HepG2 (cell line): ENCODE measurements around the gene ZNF771. TPM values are rescaled to one million over a fixed set of nuclear protein-coding genes. Genes with fewer than 3 reads are reported as not detected.

Experiments
- DNMT3B ChIP-seq: conservative IDR thresholded peaks from 2 replicates; pipeline ENCODE4 v1.6.1; 2016; ENCODE audit warnings: missing biosample characterization, control low read depth
- FOXK1 ChIP-seq: sonication (generic); formaldehyde crosslinking; IDR thresholded peaks from 2 replicates; pipeline ENCODE4 v1.4.0; 2020; ENCODE audit warnings: low read depth, missing genetic modification reagents, borderline replicate concordance
- HNF4G ChIP-seq, 2 experiments: sonication (generic) in 1 of 2; formaldehyde crosslinking in 1 of 2; IDR thresholded peaks; 2 replicates each; pipeline versions ENCODE4 v1.4.0 to v1.6.1; 2011 to 2020; ENCODE audit warnings: borderline replicate concordance in 2 of 2, low read depth in 2 of 2, mild to moderate bottlenecking in 2 of 2, low read length in 1 of 2, missing genetic modification reagents in 1 of 2, moderate library complexity in 1 of 2
- HNRNPK ChIP-seq: fragments of 200-400 bp; formaldehyde crosslinking; IDR thresholded peaks from 2 replicates; pipeline ENCODE4 v1.6.1; 2018; ENCODE audit warnings: low read length, low read depth, moderate library complexity, mild to moderate bottlenecking; ENCODE audit not compliant: poor library complexity, severe bottlenecking
- NCOA2 ChIP-seq: sonication (generic); formaldehyde crosslinking; IDR thresholded peaks from 2 replicates; pipeline ENCODE4 v1.8.0; 2022; ENCODE audit warnings: inconsistent platforms
- PITX1 ChIP-seq: sonication (generic); formaldehyde crosslinking; IDR thresholded peaks from 2 replicates; pipeline ENCODE4 v1.5.1; 2020; ENCODE audit warnings: mild to moderate bottlenecking, missing genetic modification reagents
- RFXAP ChIP-seq: sonication (generic); formaldehyde crosslinking; IDR thresholded peaks from 2 replicates; pipeline ENCODE4 v1.4.0; 2020; ENCODE audit warnings: missing genetic modification reagents, borderline replicate concordance
- SP1 ChIP-seq, 2 experiments: fragments of 450-650 bp in 1 of 2; sonication (generic) in 1 of 2; formaldehyde crosslinking in 1 of 2; IDR thresholded peaks; 2 replicates each; pipeline versions ENCODE4 v1.4.0 to v1.6.1; 2016 to 2020; ENCODE audit warnings: missing genetic modification reagents in 1 of 2
- TCF12 ChIP-seq, 2 experiments: fragments of 450-650 bp in 1 of 2; sonication (generic) in 1 of 2; formaldehyde crosslinking in 1 of 2; IDR thresholded peaks; 2 replicates each; pipeline versions ENCODE4 v1.6.1 to v1.8.0; 2017 to 2022; ENCODE audit warnings: antibody characterized with exemption in 1 of 2, mild to moderate bottlenecking in 1 of 2, missing genetic modification reagents in 1 of 2, moderate library complexity in 1 of 2
- THAP11 ChIP-seq: IDR thresholded peaks from 2 replicates; pipeline ENCODE4 v1.6.1; 2016; ENCODE audit warnings: missing biosample characterization, missing genetic modification reagents
- ZMYM3 ChIP-seq: sonication (generic); formaldehyde crosslinking; IDR thresholded peaks from 2 replicates; pipeline ENCODE4 v1.5.1; 2020; ENCODE audit warnings: mild to moderate bottlenecking, missing genetic modification reagents
- ZMYM4 ChIP-seq: sonication (generic); formaldehyde crosslinking; IDR thresholded peaks from 2 replicates; pipeline ENCODE4 v1.8.1; 2023; ENCODE audit warnings: mild to moderate bottlenecking, missing genetic modification reagents
- ZNF281 ChIP-seq: sonication (generic); formaldehyde crosslinking; IDR thresholded peaks from 2 replicates; pipeline ENCODE4 v1.4.0; 2020; ENCODE audit warnings: missing genetic modification reagents, borderline replicate concordance
- ZNF30 ChIP-seq: sonication (generic); formaldehyde crosslinking; IDR thresholded peaks from 2 replicates; pipeline ENCODE4 v1.5.0; 2020; ENCODE audit warnings: mild to moderate bottlenecking, missing genetic modification reagents
- ZNF589 ChIP-seq: sonication (generic); formaldehyde crosslinking; conservative IDR thresholded peaks from 2 replicates; pipeline ENCODE4 v1.8.0; 2022; ENCODE audit warnings: mild to moderate bottlenecking, moderate library complexity, missing genetic modification reagents
- ZNF598 ChIP-seq: sonication (generic); formaldehyde crosslinking; IDR thresholded peaks from 2 replicates; pipeline ENCODE4 v1.5.1; 2020; ENCODE audit warnings: mild to moderate bottlenecking, missing genetic modification reagents, borderline replicate concordance
- ZNF614 ChIP-seq: IDR thresholded peaks from 2 replicates; pipeline ENCODE4 v1.6.1; 2018; ENCODE audit warnings: missing biosample characterization, missing genetic modification reagents, inconsistent platforms, borderline replicate concordance
- ZNF644 ChIP-seq: IDR thresholded peaks from 2 replicates; pipeline ENCODE4 v1.6.1; 2016; ENCODE audit warnings: low read depth
- ZNF747 ChIP-seq: sonication (generic); formaldehyde crosslinking; IDR thresholded peaks from 2 replicates; pipeline ENCODE4 v1.8.1; 2023; ENCODE audit warnings: missing genetic modification reagents, mild to moderate bottlenecking, borderline replicate concordance
- ZSCAN31 ChIP-seq: sonication (generic); formaldehyde crosslinking; IDR thresholded peaks from 2 replicates; pipeline ENCODE4 v1.5.0; 2020; ENCODE audit warnings: low read depth, mild to moderate bottlenecking, missing genetic modification reagents
- polyA plus RNA-seq, 8 experiments: library from polyadenylated mRNA; depleted of rRNA in 3 of 8; stranded (reverse) in 7 of 8; unstranded in 1 of 8; fragments of >200 nt; fragmentation: Illumina TruSeq in 4 of 8; extraction: Trizol in 4 of 8; gene quantifications; 2 replicates each; pipeline versions ENCODE4 v1.2.1 to v1.2.3, GENCODE V29; 2011 to 2016; ENCODE audit warnings: low read depth in 4 of 8, missing spikeins in 1 of 8, mixed read lengths in 1 of 8; ENCODE audit not compliant: insufficient read depth in 1 of 8
- total RNA-seq, 5 experiments: library from RNA; depleted of rRNA; stranded (reverse); fragments of >200 nt; fragmentation: Illumina TruSeq; extraction: Trizol; gene quantifications; 2 replicates each; pipeline ENCODE4 v1.2.3, GENCODE V29; 2016; ENCODE audit warnings: low read depth in 1 of 5
- TF ChIP-seq, protein P1 (sequence below): sonication (generic); formaldehyde crosslinking; IDR thresholded peaks from 2 replicates; pipeline ENCODE4 v1.4.0; 2020; ENCODE audit warnings: mild to moderate bottlenecking, missing genetic modification reagents
- TF ChIP-seq, protein P2 (sequence below): sonication (generic); formaldehyde crosslinking; IDR thresholded peaks from 2 replicates; pipeline ENCODE4 v1.8.1; 2023; ENCODE audit warnings: missing genetic modification reagents, inconsistent platforms, borderline replicate concordance

The ZNF771 gene
- total and polyA plus RNA-seq, 2 of the 13 experiments (the other 11 are each of a cell fraction or from before 2014, with no cell fraction given): 5.0 to 11.8 TPM

DNA sequence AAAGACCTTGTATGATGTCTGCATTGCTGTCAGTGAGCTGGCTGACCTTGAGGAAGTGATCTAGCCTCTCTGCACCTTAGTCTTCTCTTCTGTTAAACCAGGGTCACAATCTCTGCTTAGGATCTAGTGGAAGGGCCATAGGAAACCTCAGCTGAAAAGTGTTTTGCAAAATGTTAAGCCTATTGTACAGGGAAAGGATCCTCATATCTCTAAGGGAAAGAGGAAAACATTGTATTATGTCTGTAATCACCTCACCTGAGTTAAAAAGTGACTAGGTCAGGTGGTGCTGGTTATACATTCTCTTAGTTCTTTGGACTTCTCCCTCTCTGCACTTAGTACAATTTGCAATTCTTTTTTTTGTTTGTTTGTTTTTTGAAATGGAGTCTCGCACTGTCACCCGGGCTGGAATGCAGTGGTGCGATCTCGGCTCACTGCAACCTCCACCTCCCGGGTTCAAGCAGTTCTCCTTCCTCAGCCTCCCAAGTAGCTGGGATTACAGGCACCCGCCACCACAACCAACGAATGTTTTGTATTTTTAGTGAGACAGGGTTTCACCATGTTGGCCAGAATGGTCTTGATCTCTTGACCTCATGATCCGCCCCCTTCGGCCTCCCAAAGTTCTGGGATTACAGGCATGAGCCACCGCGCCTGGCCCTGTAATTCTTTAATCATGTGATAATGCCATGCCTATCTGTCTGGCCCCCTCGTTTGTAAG lies 40.3 kb downstream of the ZNF771 start (continued):
- TF ChIP-seq, protein P1, sequence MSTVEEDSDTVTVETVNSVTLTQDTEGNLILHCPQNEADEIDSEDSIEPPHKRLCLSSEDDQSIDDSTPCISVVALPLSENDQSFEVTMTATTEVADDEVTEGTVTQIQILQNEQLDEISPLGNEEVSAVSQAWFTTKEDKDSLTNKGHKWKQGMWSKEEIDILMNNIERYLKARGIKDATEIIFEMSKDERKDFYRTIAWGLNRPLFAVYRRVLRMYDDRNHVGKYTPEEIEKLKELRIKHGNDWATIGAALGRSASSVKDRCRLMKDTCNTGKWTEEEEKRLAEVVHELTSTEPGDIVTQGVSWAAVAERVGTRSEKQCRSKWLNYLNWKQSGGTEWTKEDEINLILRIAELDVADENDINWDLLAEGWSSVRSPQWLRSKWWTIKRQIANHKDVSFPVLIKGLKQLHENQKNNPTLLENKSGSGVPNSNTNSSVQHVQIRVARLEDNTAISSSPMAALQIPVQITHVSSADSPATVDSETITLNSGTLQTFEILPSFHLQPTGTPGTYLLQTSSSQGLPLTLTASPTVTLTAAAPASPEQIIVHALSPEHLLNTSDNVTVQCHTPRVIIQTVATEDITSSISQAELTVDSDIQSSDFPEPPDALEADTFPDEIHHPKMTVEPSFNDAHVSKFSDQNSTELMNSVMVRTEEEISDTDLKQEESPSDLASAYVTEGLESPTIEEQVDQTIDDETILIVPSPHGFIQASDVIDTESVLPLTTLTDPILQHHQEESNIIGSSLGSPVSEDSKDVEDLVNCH: no peak
- TF ChIP-seq ZMYM3: peak; percentile 100
- peak; percentile 53; the same call in 1 of the 2 replicates for TF ChIP-seq ZMYM4 (CRISPR knock-in tag)
- TF ChIP-seq PITX1 (CRISPR knock-in tag): peak; percentile 92
- TF ChIP-seq ZNF644 (CRISPR knock-in tag): peak; percentile 11; the same call in 1 of the 2 replicates
- TF ChIP-seq, protein P2, sequence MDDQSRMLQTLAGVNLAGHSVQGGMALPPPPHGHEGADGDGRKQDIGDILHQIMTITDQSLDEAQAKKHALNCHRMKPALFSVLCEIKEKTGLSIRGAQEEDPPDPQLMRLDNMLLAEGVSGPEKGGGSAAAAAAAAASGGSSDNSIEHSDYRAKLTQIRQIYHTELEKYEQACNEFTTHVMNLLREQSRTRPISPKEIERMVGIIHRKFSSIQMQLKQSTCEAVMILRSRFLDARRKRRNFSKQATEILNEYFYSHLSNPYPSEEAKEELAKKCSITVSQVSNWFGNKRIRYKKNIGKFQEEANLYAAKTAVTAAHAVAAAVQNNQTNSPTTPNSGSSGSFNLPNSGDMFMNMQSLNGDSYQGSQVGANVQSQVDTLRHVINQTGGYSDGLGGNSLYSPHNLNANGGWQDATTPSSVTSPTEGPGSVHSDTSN (CRISPR knock-in tag): no peak
- peak; percentile 78; the same call in 1 of the 2 replicates for TF ChIP-seq ZNF598
- TF ChIP-seq ZNF747 (CRISPR knock-in tag): peak; percentile 70; the same call in 1 of the 2 replicates
- peak; percentile 56; the same call in 1 of the 2 replicates for TF ChIP-seq ZNF589
- TF ChIP-seq NCOA2 (CRISPR knock-in tag): peak; percentile 89
- TF ChIP-seq ZNF30 (CRISPR knock-in tag): peak; percentile 46; the same call in 1 of the 2 replicates
- TF ChIP-seq TCF12 (IDR thresholded peaks at IDR 0.05): no peak
- peak; percentile 39; the same call in 1 of the 2 replicates for TF ChIP-seq TCF12 (CRISPR knock-in tag; IDR thresholded peaks at IDR 0.05)
- peak; percentile 57; the same call in 1 of the 2 replicates for TF ChIP-seq RFXAP
- peak; percentile 33; the same call in 1 of the 2 replicates for TF ChIP-seq ZSCAN31
- peak; percentile 63 for TF ChIP-seq FOXK1
- TF ChIP-seq HNRNPK: no peak
- TF ChIP-seq DNMT3B (CRISPR knock-in tag): 0 out of 2 replicates have a peak, but pooled peaks have one; percentile 67
- TF ChIP-seq ZNF614: peak; percentile 87
- TF ChIP-seq ZNF281 (CRISPR knock-in tag): no peak
- peak; percentile 66 for TF ChIP-seq THAP11 (CRISPR knock-in tag)
- peak; percentile 70; the same call in 1 of the 2 replicates for TF ChIP-seq HNF4G (IDR thresholded peaks at IDR 0.05; ENCODE audit: borderline replicate concordance, low read depth, low read length)
- TF ChIP-seq HNF4G (CRISPR knock-in tag; IDR thresholded peaks at IDR 0.05; ENCODE audit: borderline replicate concordance, low read depth): peak; percentile 49; the same call in 1 of the 2 replicates
- no peak for TF ChIP-seq SP1 (IDR thresholded peaks at IDR 0.05)
- TF ChIP-seq SP1 (CRISPR knock-in tag; IDR thresholded peaks at IDR 0.05): no peak
